GM18907 (cell line): ENCODE results near the gene FAM181B.

Source experiments
- ATAC-seq: cut with Tn5 transposase; IDR thresholded peaks from one replicate; pipeline ENCODE4 v1.9.1; 2021; ENCODE audit warnings: mild to moderate bottlenecking, moderate library complexity; ENCODE audit not compliant: unreplicated experiment

The FAM181B gene

GRCh38 chr11:82686211-82686610 lies 47.5 kb downstream of the FAM181B start:
- ATAC-seq = no peak

- no peak for ATAC-seq
These were observed 50.6 kb downstream of the FAM181B start for GRCh38 chr11:82683029-82683428.

- peak; percentile 75 for ATAC-seq
These were observed 51.5 kb downstream of the FAM181B start for GRCh38 chr11:82682003-82682751.

GRCh38 chr11:82680252-82680651 lies 53.4 kb downstream of the FAM181B start:
- ATAC-seq = no peak
